Osteocyte (in vitro differentiated cells): Measurements from ENCODE around the gene VGLL1. TPM values are rescaled to one million over a fixed set of nuclear protein-coding genes. Genes with fewer than 3 reads are reported as not detected.

ENCODE experiments used
- DNase-seq: peaks from one replicate; pipeline ENCODE4 v3.0.0; 2021; ENCODE audit warnings: mixed read lengths; ENCODE audit not compliant: unreplicated experiment; ENCODE audit errors: extremely low spot score
- H3K27ac Mint-ChIP-seq: one replicate; pipeline ENCODE4 v1.8.0; 2021; ENCODE audit warnings: mild to moderate bottlenecking, mixed read lengths; ENCODE audit not compliant: unreplicated experiment
- H3K27me3 Mint-ChIP-seq: one replicate; pipeline ENCODE4 v1.8.0; 2021; ENCODE audit warnings: mixed read lengths; ENCODE audit not compliant: unreplicated experiment
- H3K36me3 Mint-ChIP-seq: one replicate; pipeline ENCODE4 v1.8.0; 2021; ENCODE audit warnings: mixed read lengths; ENCODE audit not compliant: unreplicated experiment
- H3K4me1 Mint-ChIP-seq: one replicate; pipeline ENCODE4 v1.8.0; 2021; ENCODE audit warnings: mixed read lengths; ENCODE audit not compliant: unreplicated experiment
- H3K4me3 Mint-ChIP-seq: one replicate; pipeline ENCODE4 v1.8.0; 2021; ENCODE audit warnings: mild to moderate bottlenecking, moderate library complexity, mixed read lengths; ENCODE audit not compliant: unreplicated experiment
- H3K9me3 Mint-ChIP-seq: one replicate; pipeline ENCODE4 v1.8.0; 2021; ENCODE audit warnings: mixed read lengths; ENCODE audit not compliant: unreplicated experiment
- total RNA-seq: library from RNA; stranded (reverse); gene quantifications from 2 replicates; pipeline ENCODE4 v1.2.1, GENCODE V29; 2021
- TF ChIP-seq, protein P1 (sequence below): fragments of 200-600 bp; sonication (generic); IDR thresholded peaks from 2 replicates; pipeline ENCODE4 v1.5.0; 2021; ENCODE audit warnings: antibody characterized with exemption, mild to moderate bottlenecking, moderate library complexity

Gene VGLL1
- total RNA-seq, 1 donor from 2014 or later = not detected

DNA sequence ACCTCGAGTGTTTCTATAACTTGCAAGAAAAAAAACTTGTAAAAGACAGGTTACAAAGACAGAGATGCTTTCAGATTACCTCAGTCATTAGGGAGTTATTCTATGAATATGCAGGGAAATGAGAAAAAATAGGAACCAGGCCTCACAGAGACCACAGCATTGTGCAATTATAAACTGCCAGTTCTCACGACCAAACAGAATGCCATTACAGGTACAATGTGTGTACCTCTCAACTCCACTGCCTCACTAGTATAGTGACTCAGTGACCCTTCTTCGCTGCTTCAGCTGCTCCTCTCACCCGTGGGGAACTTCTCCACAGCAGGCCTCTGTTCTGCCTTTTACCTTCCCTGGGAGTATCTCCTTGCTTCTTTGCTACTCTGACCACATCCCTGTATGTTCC, 37.0 kb upstream of the VGLL1 start:
- Mint-ChIP-seq H3K4me1 (peaks cover 13% of the 10 kb centered on the region), H3K27me3 (peaks cover 16% of the 10 kb centered on the region), H3K9me3 (peaks cover 7% of the 10 kb centered on the region), H3K4me3 (no peak overlapping the region), H3K36me3 (peaks cover 1% of the 10 kb centered on the region), H3K27ac (no peak overlapping the region)
- no peak for DNase-seq
- TF ChIP-seq, protein P1, sequence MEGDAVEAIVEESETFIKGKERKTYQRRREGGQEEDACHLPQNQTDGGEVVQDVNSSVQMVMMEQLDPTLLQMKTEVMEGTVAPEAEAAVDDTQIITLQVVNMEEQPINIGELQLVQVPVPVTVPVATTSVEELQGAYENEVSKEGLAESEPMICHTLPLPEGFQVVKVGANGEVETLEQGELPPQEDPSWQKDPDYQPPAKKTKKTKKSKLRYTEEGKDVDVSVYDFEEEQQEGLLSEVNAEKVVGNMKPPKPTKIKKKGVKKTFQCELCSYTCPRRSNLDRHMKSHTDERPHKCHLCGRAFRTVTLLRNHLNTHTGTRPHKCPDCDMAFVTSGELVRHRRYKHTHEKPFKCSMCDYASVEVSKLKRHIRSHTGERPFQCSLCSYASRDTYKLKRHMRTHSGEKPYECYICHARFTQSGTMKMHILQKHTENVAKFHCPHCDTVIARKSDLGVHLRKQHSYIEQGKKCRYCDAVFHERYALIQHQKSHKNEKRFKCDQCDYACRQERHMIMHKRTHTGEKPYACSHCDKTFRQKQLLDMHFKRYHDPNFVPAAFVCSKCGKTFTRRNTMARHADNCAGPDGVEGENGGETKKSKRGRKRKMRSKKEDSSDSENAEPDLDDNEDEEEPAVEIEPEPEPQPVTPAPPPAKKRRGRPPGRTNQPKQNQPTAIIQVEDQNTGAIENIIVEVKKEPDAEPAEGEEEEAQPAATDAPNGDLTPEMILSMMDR = no peak

DNA sequence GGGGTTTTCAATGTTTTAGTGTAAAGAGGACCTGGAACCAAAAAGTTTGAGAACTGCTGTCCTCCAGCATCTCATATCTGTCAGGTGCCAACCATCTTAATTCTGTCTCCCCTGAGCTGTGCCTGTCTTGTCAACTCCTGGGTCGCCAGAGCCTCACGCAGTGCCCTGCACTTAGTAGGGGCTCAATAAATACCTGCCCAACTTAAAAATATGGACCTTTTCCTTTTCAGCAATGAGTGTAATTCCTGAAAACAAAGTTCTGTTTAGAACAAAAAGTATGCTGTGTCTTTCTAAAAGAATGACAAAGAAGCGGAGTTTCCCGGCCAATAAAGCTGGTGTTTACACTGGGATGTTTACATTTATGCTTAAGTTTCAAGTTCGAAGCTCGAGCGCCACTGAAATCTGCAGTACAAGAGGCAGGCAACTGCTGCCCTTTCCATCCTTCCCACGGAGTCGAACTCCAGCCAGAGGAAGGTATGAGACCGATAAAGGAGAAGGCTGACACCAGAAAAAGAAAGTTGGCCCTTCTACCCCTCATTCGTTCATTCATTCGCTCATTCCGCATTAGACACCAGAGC, 35.7 kb upstream of the VGLL1 start:
- no peak for DNase-seq
- Mint-ChIP-seq H3K4me1 (peaks cover 13% of the 10 kb centered on the region), H3K9me3 (peaks cover 7% of the 10 kb centered on the region)

DNA sequence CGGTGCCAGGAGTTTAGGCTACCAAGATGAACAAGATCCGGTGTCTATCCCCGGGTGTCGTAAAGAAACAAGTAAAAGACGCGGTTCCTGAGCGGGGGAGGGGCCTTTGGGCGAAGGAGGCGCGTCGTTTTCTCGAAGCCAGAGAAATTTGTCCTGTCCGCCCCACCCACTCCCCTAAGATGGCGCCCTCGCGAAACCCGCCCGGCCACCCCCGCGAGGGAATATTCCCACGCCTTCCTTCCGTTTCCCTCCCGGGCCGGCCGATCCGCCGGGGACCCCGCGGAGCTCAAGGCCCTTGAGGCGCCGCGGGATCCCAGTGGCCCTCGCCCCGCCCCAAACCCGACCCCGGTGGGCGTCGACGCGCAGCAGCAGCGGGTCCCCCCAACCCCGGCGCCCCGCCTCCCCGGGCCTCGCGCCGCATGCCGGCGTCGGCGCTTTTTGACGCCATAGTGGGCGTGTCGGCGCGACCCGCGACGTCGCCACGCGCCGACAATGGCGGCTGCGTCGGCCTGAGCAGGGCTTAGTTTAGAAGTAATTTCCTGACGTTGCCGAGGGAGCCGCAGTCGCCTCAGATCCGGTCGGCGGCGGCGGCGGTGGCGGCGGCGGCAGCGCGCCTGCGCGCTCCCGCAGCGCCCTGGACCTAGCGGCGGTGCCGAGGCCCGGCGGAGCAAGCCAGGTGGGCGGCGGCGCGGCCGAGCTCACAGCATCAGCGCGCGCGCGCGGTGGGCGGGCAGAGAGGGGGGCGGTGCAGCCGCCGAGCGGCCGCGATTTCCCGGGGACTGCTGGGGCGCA, 35.1 kb upstream of the VGLL1 start:
- peaks cover 7% of the 10 kb centered on the region for H3K9me3 Mint-ChIP-seq
- DNase-seq = peak; percentile 93
- peaks cover 3% of the 10 kb centered on the region for H3K36me3 Mint-ChIP-seq
- peak overlapping the region; percentile 96 for H3K27ac Mint-ChIP-seq
- H3K4me1 Mint-ChIP-seq = peaks cover 13% of the 10 kb centered on the region
- peak overlapping the region; percentile 85 for H3K4me3 Mint-ChIP-seq
- TF ChIP-seq, protein P1 = no peak
- peaks cover 9% of the 10 kb centered on the region for H3K27me3 Mint-ChIP-seq

More for the DNA sequence above, 35.7 kb upstream of the VGLL1 start:
- peak overlapping the region; percentile 85 for H3K4me3 Mint-ChIP-seq
- H3K27ac Mint-ChIP-seq = peak overlapping the region; percentile 96
- H3K36me3 Mint-ChIP-seq = peaks cover 3% of the 10 kb centered on the region
- peaks cover 10% of the 10 kb centered on the region for H3K27me3 Mint-ChIP-seq
- TF ChIP-seq, protein P1 = no peak

DNA sequence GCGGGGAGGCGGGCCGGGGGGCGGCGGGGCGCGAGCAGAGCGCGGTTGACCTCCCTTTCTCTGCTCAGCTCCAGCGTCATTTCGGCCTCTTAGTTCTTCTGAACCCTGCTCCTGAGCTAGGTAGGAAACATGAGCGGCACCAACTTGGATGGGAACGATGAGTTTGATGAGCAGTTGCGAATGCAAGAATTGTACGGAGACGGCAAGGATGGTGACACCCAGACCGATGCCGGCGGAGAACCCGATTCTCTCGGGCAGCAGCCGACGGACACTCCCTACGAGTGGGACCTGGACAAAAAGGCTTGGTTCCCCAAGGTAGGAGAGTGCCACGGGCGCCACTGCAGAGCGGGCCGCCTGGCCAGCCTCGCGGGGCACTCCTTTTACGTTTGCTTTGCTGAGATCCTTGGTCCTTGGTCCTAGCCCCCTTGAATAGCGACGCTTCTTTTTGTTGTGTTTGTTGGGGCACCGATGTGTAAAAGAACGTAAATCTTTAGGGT, 34.4 kb upstream of the VGLL1 start, which contains the start of gene HTATSF1:
Gene HTATSF1 (plus strand): TSS at position 37 of the 497 bp plus-strand sequence. CDS start 93 bp downstream, at position 130.
- Mint-ChIP-seq H3K4me1 (peaks cover 13% of the 10 kb centered on the region), H3K9me3 (peaks cover 7% of the 10 kb centered on the region), H3K36me3 (peaks cover 3% of the 10 kb centered on the region), H3K27me3 (peaks cover 3% of the 10 kb centered on the region), H3K27ac (peak within 1 kb of the TSS; percentile 96), H3K4me3 (peak within 1 kb of the TSS; percentile 85)
- DNase-seq = no peak
- TF ChIP-seq, protein P1 = no peak

DNA sequence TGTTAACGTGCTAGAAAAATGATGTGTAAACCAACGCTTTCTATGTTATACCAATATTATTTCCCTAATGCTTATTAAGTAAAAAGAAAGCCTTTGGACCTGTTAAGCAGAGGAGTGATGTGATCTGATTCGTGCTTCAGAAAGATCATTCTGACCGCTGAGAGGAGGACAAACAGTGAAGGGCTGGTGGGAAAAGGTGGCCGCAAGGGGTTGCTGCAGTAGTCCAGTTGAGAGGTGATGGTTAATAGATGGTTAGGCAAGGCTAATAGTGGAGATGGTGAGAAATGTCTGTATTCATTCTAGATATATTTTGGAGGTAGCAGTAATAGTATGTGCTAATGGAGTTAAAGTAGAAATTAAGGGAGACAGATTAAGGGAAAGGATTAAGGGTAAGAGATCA, 12.9 kb upstream of the VGLL1 start:
- H3K9me3 Mint-ChIP-seq = no peaks in the 10 kb centered on the region
- H3K4me3 Mint-ChIP-seq = no peak overlapping the region
- DNase-seq = no peak
- H3K27me3 Mint-ChIP-seq = peaks cover 7% of the 10 kb centered on the region
- no peaks in the 10 kb centered on the region for H3K36me3 Mint-ChIP-seq
- TF ChIP-seq, protein P1 = no peak
- no peak overlapping the region for H3K27ac Mint-ChIP-seq
- no peaks in the 10 kb centered on the region for H3K4me1 Mint-ChIP-seq
